H9 (cell line): Measurements from ENCODE around the gene C1QTNF9. TPM values are rescaled to one million over a fixed set of nuclear protein-coding genes. Genes with fewer than 3 reads are reported as not detected.
"Not testable (repeated sequence)": the region's sequence is repeated elsewhere in the genome, so short reads cannot be mapped to it uniquely, and the experiment has no call there.

ENCODE experiments used
- DNase-seq: peaks from one replicate; pipeline ENCODE4 v3.0.0-alpha.2; 2017
- H2AFZ ChIP-seq: one replicate; pipeline ENCODE4 v1.6.1; 2013; ENCODE audit warnings: mild to moderate bottlenecking, low read length, control low read depth, moderate library complexity
- H2AK5ac ChIP-seq: 2 replicates; pipeline ENCODE4 v1.6.1; 2013; ENCODE audit warnings: low read length, control low read depth, mixed read lengths; ENCODE audit not compliant: insufficient read length
- H2BK120ac ChIP-seq: one replicate; pipeline ENCODE4 v1.6.1; 2013; ENCODE audit warnings: low read depth, mild to moderate bottlenecking, low read length, control low read depth, inconsistent platforms; ENCODE audit not compliant: poor library complexity, severe bottlenecking
- H2BK12ac ChIP-seq: 2 replicates; pipeline ENCODE4 v1.6.1; 2013; ENCODE audit warnings: low read length, control low read depth, mixed read lengths, low read depth; ENCODE audit not compliant: insufficient read length
- H2BK15ac ChIP-seq: 2 replicates; pipeline ENCODE4 v1.6.1; 2013; ENCODE audit warnings: low read depth, low read length, control low read depth
- H2BK20ac ChIP-seq: one replicate; pipeline ENCODE4 v1.6.1; 2013; ENCODE audit warnings: low read depth, mild to moderate bottlenecking, low read length, control low read depth, inconsistent platforms; ENCODE audit not compliant: poor library complexity, severe bottlenecking
- H2BK5ac ChIP-seq: 2 replicates; pipeline ENCODE4 v1.6.1; 2013; ENCODE audit warnings: low read length, control low read depth, mixed read lengths; ENCODE audit not compliant: insufficient read length
- H3K14ac ChIP-seq: 2 replicates; pipeline ENCODE4 v1.6.1; 2013; ENCODE audit warnings: low read length, control low read depth; ENCODE audit not compliant: insufficient read depth
- H3K18ac ChIP-seq: 2 replicates; pipeline ENCODE4 v1.6.1; 2013; ENCODE audit warnings: low read depth, mild to moderate bottlenecking, mixed read lengths, low read length, control low read depth; ENCODE audit not compliant: insufficient read length
- H3K23ac ChIP-seq: 2 replicates; pipeline ENCODE4 v1.6.1; 2013; ENCODE audit warnings: low read length, control low read depth, mixed read lengths, low read depth; ENCODE audit not compliant: insufficient read length
- H3K23me2 ChIP-seq: 2 replicates; pipeline ENCODE4 v1.6.1; 2013; ENCODE audit warnings: low read depth, mild to moderate bottlenecking, mixed read lengths, low read length, control low read depth; ENCODE audit not compliant: insufficient read length, poor library complexity, severe bottlenecking
- H3K27ac ChIP-seq: 2 replicates; pipeline ENCODE4 v1.5.1; 2013; ENCODE audit warnings: low read length, control low read depth, mixed read lengths, low read depth; ENCODE audit not compliant: insufficient read length
- H3K27me3 ChIP-seq: 2 replicates; pipeline ENCODE4 v1.6.1; 2013; ENCODE audit warnings: low read length, control low read depth, inconsistent platforms; ENCODE audit not compliant: insufficient read depth
- H3K4ac ChIP-seq: 2 replicates; pipeline ENCODE4 v1.6.1; 2013; ENCODE audit warnings: low read depth, mild to moderate bottlenecking, control low read depth, inconsistent platforms, low read length, moderate library complexity
- H3K4me1 ChIP-seq: 2 replicates; pipeline ENCODE4 v1.6.1; 2013; ENCODE audit warnings: low read length, control low read depth, inconsistent platforms; ENCODE audit not compliant: insufficient read depth
- H3K4me2 ChIP-seq: 2 replicates; pipeline ENCODE4 v1.6.1; 2013; ENCODE audit warnings: low read length, control low read depth, mixed read lengths; ENCODE audit not compliant: insufficient read length, insufficient read depth
- H3K56ac ChIP-seq: 2 replicates; pipeline ENCODE4 v1.6.1; 2013; ENCODE audit warnings: low read depth, mild to moderate bottlenecking, mixed read lengths, low read length, control low read depth; ENCODE audit not compliant: insufficient read length
- H3K79me1 ChIP-seq: 2 replicates; pipeline ENCODE4 v1.6.1; 2013; ENCODE audit warnings: low read depth, mild to moderate bottlenecking, moderate library complexity, low read length, control low read depth, inconsistent platforms; ENCODE audit not compliant: insufficient read depth, poor library complexity, severe bottlenecking
- H3K79me2 ChIP-seq: 2 replicates; pipeline ENCODE4 v1.6.1; 2013; ENCODE audit warnings: low read length, control low read depth, inconsistent platforms; ENCODE audit not compliant: insufficient read depth
- H3K9ac ChIP-seq: 2 replicates; pipeline ENCODE4 v1.6.1; 2013; ENCODE audit warnings: low read length, control low read depth, mixed read lengths; ENCODE audit not compliant: insufficient read length; ENCODE audit errors: extremely low read depth
- H3K9me3 ChIP-seq: one replicate; pipeline ENCODE4 v1.6.1; 2013; ENCODE audit warnings: low read depth, low read length, inconsistent platforms; ENCODE audit not compliant: control insufficient read depth
- H3T11ph ChIP-seq: one replicate; pipeline ENCODE4 v1.6.1; 2013; ENCODE audit warnings: mild to moderate bottlenecking, low read length, control low read depth, inconsistent platforms
- H4K20me1 ChIP-seq: one replicate; pipeline ENCODE4 v1.6.1; 2013; ENCODE audit not compliant: control insufficient read depth, insufficient read length, insufficient read depth
- H4K5ac ChIP-seq: 2 replicates; pipeline ENCODE4 v1.6.1; 2013; ENCODE audit warnings: low read depth, mild to moderate bottlenecking, mixed read lengths, low read length, control low read depth; ENCODE audit not compliant: insufficient read length
- H4K8ac ChIP-seq: replicated peaks from 2 replicates; pipeline ENCODE4 v1.6.1; 2013; ENCODE audit warnings: low read length, control low read depth, mixed read lengths, low read depth; ENCODE audit not compliant: insufficient read length
- H4K91ac ChIP-seq: 2 replicates; pipeline ENCODE4 v1.6.1; 2013; ENCODE audit warnings: low read depth, mild to moderate bottlenecking, moderate library complexity, mixed read lengths, low read length, control low read depth; ENCODE audit not compliant: insufficient read length
- H3K27ac Mint-ChIP-seq, 3 experiments: 2 replicates in 2 of 3; 3 replicates in 1 of 3; pipeline ENCODE4 v1.8.0; 2020 to 2021; ENCODE audit warnings: mixed read lengths in 3 of 3, mild to moderate bottlenecking in 1 of 3, moderate library complexity in 1 of 3
- H3K27me3 Mint-ChIP-seq: 2 replicates; pipeline ENCODE4 v1.8.0; 2021; ENCODE audit warnings: low read depth, mild to moderate bottlenecking, moderate library complexity, mixed read lengths
- H3K36me3 Mint-ChIP-seq, 3 experiments: 2 replicates in 2 of 3; 3 replicates in 1 of 3; pipeline ENCODE4 v1.8.0; 2020 to 2021; ENCODE audit warnings: low read depth in 3 of 3, mixed read lengths in 3 of 3; ENCODE audit not compliant: insufficient read depth in 1 of 3
- H3K4me1 Mint-ChIP-seq, 2 experiments: 2 replicates each; pipeline ENCODE4 v1.8.0; 2020; ENCODE audit warnings: mixed read lengths in 2 of 2
- H3K4me3 Mint-ChIP-seq, 2 experiments: 2 replicates in 1 of 2; 3 replicates in 1 of 2; pipeline ENCODE4 v1.8.0; 2020 to 2021; ENCODE audit warnings: mild to moderate bottlenecking in 2 of 2, mixed read lengths in 2 of 2, moderate library complexity in 1 of 2
- H3K9me3 Mint-ChIP-seq, 2 experiments: 2 replicates in 1 of 2; 3 replicates in 1 of 2; pipeline ENCODE4 v1.8.0; 2020; ENCODE audit warnings: mild to moderate bottlenecking in 2 of 2, mixed read lengths in 2 of 2, moderate library complexity in 1 of 2
- WGBS: extraction: QIAGEN DNeasy Blood & Tissue Kit; methylation state at CpG from one replicate; pipeline ENCODE4 v1.1.7; 2013; ENCODE audit warnings: missing lambda C conversion rate, low lambda C conversion rate, mixed read lengths; ENCODE audit not compliant: insufficient read length; ENCODE audit errors: extremely low coverage; 5-methylcytosine and 5-hydroxymethylcytosine counted together
- total RNA-seq: library from RNA; stranded (reverse); gene quantifications from 2 replicates; pipeline ENCODE4 v1.2.1, GENCODE V29; 2021

Gene C1QTNF9
- total RNA-seq, 1 experiment from 2014 or later: not detected

GRCh38 chr13:24318878-24319277 is 9.5 kb downstream of the C1QTNF9 start:
- not testable (repeated sequence) for H2BK20ac ChIP-seq, H2BK15ac ChIP-seq, H2BK5ac ChIP-seq, H3K4ac ChIP-seq, H3K4me1 Mint-ChIP-seq, H2BK12ac ChIP-seq, H3K14ac ChIP-seq, H3K27ac ChIP-seq, H2BK120ac ChIP-seq, H4K5ac ChIP-seq, H3K9ac ChIP-seq, H4K8ac ChIP-seq, H3K18ac ChIP-seq, H3K27ac Mint-ChIP-seq, H3T11ph ChIP-seq, H3K23ac ChIP-seq, H3K9me3 ChIP-seq, H4K20me1 ChIP-seq, H3K9me3 Mint-ChIP-seq, H2AK5ac ChIP-seq, H3K4me3 Mint-ChIP-seq, H2AFZ ChIP-seq, H3K4me2 ChIP-seq, H4K91ac ChIP-seq, H3K23me2 ChIP-seq, H3K27me3 Mint-ChIP-seq, H3K79me2 ChIP-seq, H3K56ac ChIP-seq, H3K79me1 ChIP-seq, DNase-seq, H3K27me3 ChIP-seq, H3K36me3 Mint-ChIP-seq, H3K4me1 ChIP-seq
- WGBS: no CpG with 5 or more reads among the region's 4 CpGs

GRCh38 chr13:24319641-24320040 is 10.3 kb downstream of the C1QTNF9 start:
- not testable (repeated sequence) for H3K27me3 ChIP-seq, DNase-seq, H3K9me3 Mint-ChIP-seq, H3K14ac ChIP-seq, H2AFZ ChIP-seq, H3K23ac ChIP-seq, H4K91ac ChIP-seq, H2BK15ac ChIP-seq, H3K36me3 Mint-ChIP-seq, H3K4me1 ChIP-seq, H3K56ac ChIP-seq, H2BK20ac ChIP-seq, H3K9me3 ChIP-seq, H3K9ac ChIP-seq, H3K4me3 Mint-ChIP-seq, H3K27ac Mint-ChIP-seq, H3K27ac ChIP-seq, H3K4ac ChIP-seq, H2BK5ac ChIP-seq, H3K27me3 Mint-ChIP-seq, H4K8ac ChIP-seq, H2BK12ac ChIP-seq, H2BK120ac ChIP-seq, H3T11ph ChIP-seq, H4K20me1 ChIP-seq, H3K79me2 ChIP-seq, H3K4me1 Mint-ChIP-seq, H3K23me2 ChIP-seq, H3K18ac ChIP-seq, H3K79me1 ChIP-seq, H4K5ac ChIP-seq, H2AK5ac ChIP-seq, H3K4me2 ChIP-seq
- no CpG with 5 or more reads among the region's 6 CpGs for whole genome bisulfite sequencing
